Endometrial microvascular endothelial cells (primary cell): Measurements from ENCODE around the gene IL6. TPM values are rescaled to one million over a fixed set of nuclear protein-coding genes. Genes with fewer than 3 reads are reported as not detected.
"Not testable (repeated sequence)": the region's sequence is repeated elsewhere in the genome, so short reads cannot be mapped to it uniquely, and the experiment has no call there.

ENCODE experiments used
- in situ Hi-C: cut with HindIII; loops from 2 replicates; pipeline ENCODE4 v1.10.0; 2017; ENCODE audit warnings: low sequenced_read_pairs, low pct_unique_long_range_greater_than_20kb; ENCODE audit errors: inconsistent ontology term
- total RNA-seq: library from RNA; depleted of rRNA; stranded (reverse); fragments of >200 nt; gene quantifications from one replicate; pipeline ENCODE4 v1.2.3, GENCODE V29; 2015; ENCODE audit errors: inconsistent ontology term

IL6 gene
- total RNA-seq, 1 donor from 2014 or later: 6.6 TPM

GRCh38 chr7:22758576-22758975 is 31.6 kb downstream of the IL6 start:
- in situ Hi-C loops: no loop called here

DNA sequence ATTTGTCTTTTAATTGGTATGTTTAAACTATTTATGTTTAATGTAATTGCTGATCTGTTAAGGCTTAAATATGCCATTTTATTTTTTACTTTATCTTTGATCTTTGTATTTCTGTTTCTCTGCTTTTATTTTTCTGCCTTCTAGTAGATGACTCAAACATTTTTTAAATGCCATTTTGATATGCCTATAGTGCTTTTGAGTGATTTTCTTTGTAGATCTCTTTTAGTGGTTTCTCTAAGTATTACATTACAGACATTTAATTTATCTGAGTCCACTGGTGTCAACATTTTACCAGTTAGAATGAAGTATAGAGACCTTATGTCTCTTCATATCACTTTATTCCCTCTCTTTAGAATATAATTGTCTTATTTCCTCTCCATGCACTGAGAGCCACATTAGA is 32.7 kb downstream of the IL6 start:
- in situ Hi-C loops: no loop called here

DNA sequence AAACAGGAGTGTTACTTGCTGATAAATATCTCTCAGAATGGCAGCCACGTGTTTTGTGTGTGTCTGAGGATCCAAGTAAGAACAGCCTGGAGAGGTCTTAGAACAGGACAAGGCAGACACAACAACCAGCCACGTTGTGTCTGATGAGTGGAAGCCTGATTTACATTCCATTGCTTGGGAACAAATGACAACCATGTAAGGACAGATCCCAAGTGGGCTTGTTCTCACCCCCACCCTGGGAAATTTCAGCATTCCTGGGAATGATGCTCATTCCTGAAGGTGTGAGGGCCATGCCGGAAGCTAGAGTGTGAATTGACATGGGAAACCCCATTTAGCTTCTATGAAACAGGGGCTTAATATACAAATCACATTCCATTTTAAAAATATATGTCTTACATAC is 35.9 kb downstream of the IL6 start:
- in situ Hi-C loops: no loop called here

- in situ Hi-C loops: no loop called here
Measured at GRCh38 chr7:22765609-22766008, 38.6 kb downstream of the IL6 start.

GRCh38 chr7:22771194-22771871 is 44.3 kb downstream of the IL6 start:
- in situ Hi-C loops: no loop called here

DNA sequence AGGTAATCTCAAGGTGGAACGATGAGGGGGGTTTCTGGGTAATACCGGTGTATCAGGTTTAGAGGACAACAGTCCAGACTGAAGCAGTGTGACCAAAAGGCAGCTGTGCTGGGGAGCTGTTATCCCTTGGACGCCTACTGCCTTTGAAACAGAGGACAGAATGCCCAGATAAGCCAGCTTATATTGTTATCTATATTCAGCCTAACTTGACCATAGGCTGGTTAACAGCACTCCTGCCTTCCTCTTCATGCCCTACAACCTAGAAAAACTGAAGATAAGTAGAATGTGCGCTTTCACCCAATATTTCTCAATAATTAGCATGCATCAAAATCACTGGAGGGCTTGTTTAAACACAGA is 44.9 kb downstream of the IL6 start:
- in situ Hi-C loops: no loop called here

- in situ Hi-C loops: no loop called here
Measured at GRCh38 chr7:22772885-22773284, 45.9 kb downstream of the IL6 start.

- in situ Hi-C loops: no loop called here
Measured at GRCh38 chr7:22776964-22777363, 50.0 kb downstream of the IL6 start.

- in situ Hi-C loops: not testable (repeated sequence)
Measured at GRCh38 chr7:22779730-22780323, 52.8 kb downstream of the IL6 start.

GRCh38 chr7:22781230-22781711 is 54.3 kb downstream of the IL6 start:
- in situ Hi-C loops: no loop called here

Other genes starting within 250 kb of the IL6 start
- 67.3 TPM for gene STEAP1B, start 227.0 kb upstream of the IL6 start, total RNA-seq
- gene TOMM7, start 95.6 kb downstream of the IL6 start, total RNA-seq: 85.8 TPM